ENCODE measurements around the gene TACC2.

TACC2 gene

DNA sequence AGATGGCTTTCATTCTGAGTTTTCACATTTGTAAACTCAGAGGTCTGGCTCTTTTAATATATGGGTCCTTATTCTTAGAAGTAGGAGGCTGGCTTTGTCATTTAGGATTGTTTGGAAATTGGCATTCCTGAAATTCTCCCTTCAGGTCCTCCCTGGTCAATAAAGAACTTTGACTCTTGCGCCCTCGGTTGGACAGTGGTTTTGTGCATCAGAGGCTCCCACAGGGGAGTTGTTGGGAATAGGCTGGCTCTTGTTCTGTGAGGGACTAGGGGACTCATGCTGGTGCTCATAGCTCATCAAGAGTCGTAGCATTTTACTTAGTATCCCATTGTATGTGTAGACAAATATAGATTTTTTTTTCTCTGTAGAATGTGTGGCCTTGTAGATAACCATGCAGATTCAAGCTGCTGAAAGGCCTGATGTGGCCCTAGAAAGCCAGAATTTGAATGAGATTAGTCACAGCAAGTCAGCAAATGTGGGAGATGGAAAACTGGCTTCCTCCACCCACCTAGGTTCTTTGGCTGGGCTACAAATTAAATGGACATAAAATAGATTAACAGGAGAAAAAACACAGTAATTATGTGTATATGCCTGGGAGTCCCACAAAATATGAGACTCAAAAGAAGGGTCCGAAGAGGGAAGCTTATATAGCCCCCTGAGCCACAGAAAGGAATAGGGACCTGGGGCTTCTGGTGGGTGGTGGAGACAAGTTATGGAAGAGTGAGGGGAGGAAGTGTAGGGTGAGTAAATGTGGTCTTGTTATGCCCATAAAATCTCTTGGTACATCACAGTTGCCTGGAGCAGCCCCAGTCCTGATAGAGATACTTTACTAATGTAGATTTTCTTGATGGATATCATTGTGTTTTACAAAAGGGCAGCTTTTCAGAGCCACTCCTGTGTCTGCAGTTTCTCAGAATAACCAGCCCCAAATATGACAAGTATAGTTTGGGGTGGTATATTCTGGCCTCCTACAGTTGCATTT lies 187.6 kb downstream of the TACC2 start:
- no peak overlapping the region for H3K27ac ChIP-seq

DNA sequence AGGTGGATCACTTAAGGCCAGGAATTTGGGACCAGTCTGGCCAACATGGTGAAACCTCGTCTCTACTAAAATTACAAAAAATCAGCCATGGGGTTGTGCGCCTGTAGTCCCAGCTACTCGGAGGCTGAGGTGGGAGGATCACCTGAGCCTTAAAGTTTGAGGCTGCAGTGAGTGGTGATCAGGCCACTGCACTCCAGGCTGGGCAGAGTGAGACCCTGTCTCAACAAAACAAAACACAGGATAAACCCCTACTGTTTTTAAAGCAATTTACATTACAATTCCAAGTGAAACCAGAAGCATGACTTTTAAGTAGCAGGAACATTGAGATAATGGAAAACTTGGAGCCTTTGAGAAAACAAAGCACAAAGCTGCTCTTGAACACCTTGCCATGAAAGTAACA lies 189.7 kb downstream of the TACC2 start:
- no peak overlapping the region for H3K27ac ChIP-seq
- no peak for TF ChIP-seq ZFX (IDR thresholded peaks at IDR 0.05)
- TF ChIP-seq, protein P1, sequence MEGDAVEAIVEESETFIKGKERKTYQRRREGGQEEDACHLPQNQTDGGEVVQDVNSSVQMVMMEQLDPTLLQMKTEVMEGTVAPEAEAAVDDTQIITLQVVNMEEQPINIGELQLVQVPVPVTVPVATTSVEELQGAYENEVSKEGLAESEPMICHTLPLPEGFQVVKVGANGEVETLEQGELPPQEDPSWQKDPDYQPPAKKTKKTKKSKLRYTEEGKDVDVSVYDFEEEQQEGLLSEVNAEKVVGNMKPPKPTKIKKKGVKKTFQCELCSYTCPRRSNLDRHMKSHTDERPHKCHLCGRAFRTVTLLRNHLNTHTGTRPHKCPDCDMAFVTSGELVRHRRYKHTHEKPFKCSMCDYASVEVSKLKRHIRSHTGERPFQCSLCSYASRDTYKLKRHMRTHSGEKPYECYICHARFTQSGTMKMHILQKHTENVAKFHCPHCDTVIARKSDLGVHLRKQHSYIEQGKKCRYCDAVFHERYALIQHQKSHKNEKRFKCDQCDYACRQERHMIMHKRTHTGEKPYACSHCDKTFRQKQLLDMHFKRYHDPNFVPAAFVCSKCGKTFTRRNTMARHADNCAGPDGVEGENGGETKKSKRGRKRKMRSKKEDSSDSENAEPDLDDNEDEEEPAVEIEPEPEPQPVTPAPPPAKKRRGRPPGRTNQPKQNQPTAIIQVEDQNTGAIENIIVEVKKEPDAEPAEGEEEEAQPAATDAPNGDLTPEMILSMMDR (conservative IDR thresholded peaks at IDR 0.05): no peak

More for the DNA sequence above, 187.6 kb downstream of the TACC2 start:
- TF ChIP-seq ZFX (IDR thresholded peaks at IDR 0.05): no peak
- TF ChIP-seq, protein P1 (conservative IDR thresholded peaks at IDR 0.05): no peak

DNA sequence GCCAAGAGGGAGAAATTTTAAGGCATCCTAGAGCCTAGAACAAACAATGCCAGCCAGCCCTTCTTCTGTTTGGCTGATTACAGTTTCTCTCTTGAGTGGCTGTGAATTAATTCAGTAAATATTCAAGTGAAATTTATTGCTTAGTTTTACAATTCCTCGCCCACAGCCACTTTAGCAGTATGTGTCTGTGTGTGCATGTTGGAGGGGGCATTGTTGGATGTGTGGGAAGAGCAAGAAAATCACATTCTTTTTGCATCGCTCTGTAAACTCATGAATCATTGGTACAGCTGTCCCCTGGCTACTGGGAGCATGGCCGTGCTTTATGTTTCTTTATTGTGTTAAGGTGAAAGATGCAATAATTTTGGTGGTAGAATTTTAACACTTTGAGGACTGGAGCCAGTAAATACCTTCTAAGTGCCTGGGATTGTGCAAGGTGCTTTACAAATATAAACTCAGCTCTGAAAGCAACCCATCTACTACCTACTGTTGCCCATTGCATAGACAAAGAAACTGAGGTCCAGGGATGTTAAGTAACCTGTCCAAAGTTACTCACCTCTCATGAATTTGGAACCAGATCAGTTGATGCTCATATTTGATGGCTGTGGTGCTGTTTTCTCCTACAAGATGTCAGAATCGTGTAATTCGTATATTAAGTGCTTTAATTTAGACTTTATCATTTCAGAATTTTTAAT lies 192.2 kb downstream of the TACC2 start:
- TF ChIP-seq, protein P1 (conservative IDR thresholded peaks at IDR 0.05): no peak
- TF ChIP-seq ZFX (IDR thresholded peaks at IDR 0.05): no peak
- no peak overlapping the region for H3K27ac ChIP-seq

DNA sequence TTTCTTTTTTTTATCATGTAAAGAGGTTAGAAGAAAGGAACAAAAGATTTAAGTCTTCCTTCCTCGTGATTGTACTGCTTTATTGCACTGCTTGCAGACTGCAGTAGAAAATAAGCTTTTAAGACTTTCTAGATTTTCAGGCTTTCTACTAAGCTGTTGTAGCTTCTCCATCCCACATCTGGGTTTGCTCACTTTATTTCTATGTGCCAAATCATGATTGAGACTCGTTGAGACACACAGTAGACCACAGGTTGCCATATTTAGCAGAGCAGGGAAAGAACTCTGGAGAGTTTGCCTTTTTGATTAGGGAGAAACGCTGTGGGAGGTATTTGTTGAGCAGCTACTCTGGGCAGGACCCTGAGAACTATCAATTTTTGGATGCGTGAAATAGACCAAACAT lies 192.9 kb downstream of the TACC2 start:
- no peak for TF ChIP-seq ZFX (IDR thresholded peaks at IDR 0.05)
- TF ChIP-seq, protein P1 (conservative IDR thresholded peaks at IDR 0.05): no peak
- H3K27ac ChIP-seq: no peak overlapping the region

DNA sequence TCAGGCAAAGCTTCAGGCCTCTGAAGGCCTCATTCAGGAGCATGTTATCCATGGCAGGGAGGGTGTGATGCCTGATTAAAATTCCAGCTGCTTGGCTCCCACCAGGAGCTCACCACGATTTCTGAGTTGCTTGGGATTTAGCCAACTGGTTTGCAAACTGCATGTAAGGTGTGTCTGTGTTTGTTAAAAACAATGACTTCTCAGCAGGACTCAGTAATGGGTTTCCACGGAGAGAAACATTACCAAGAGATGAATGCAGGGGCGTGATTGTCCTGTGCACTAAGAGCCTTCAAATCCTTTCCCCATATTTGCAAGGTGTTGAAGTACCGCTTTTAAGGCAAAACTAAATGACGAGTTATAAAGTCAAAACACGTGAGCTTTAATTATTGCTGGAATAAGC lies 193.3 kb downstream of the TACC2 start:
- no peak overlapping the region for H3K27ac ChIP-seq
- TF ChIP-seq ZFX (IDR thresholded peaks at IDR 0.05): no peak
- TF ChIP-seq, protein P1 (conservative IDR thresholded peaks at IDR 0.05): no peak

DNA sequence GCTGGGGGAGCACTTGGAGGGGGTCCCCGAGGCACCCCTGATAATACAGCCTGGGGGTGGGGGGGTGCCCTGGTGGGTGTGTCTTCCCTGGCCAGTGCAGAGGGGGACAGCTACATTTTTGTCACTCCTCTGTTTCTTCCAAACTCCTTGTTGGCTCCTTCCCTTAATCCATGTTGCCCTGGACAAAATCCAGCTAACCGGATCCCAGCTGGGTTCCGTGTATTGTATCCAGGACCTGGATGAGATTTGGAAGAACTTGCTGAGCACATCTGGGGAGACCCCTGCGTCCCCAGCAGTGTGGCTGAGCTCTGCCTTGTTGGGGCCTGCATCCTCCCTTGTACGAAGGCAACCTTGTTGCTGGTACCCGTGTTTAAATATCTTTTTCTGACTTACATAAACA lies 195.3 kb downstream of the TACC2 start:
- TF ChIP-seq, protein P1 (conservative IDR thresholded peaks at IDR 0.05): no peak
- TF ChIP-seq ZFX (IDR thresholded peaks at IDR 0.05): no peak
- no peak overlapping the region for H3K27ac ChIP-seq

DNA sequence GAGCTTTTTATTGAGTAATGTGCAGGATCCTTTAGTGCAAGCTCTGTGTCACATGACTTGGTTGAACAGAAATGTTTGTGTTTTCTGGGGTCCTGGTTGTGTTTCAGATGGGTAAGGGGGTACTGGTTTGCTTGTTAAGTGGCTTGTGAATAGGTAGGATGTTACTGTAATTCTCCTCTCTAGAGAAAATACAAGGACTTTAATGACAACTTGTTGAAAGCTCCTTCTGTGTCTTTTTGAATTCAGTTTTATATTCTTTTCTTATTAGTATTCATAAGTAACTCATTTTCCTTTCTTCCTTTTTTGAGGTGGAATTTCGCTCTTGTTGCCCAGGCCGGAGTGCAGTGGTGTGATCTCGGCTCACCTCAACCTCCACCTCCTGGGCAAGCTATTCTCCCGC lies 196.7 kb downstream of the TACC2 start:
- H3K27ac ChIP-seq: no peak overlapping the region
- TF ChIP-seq, protein P1 (conservative IDR thresholded peaks at IDR 0.05): no peak
- no peak for TF ChIP-seq ZFX (IDR thresholded peaks at IDR 0.05)
